Measurements from ENCODE around the gene ALDH3A2.

DNA sequence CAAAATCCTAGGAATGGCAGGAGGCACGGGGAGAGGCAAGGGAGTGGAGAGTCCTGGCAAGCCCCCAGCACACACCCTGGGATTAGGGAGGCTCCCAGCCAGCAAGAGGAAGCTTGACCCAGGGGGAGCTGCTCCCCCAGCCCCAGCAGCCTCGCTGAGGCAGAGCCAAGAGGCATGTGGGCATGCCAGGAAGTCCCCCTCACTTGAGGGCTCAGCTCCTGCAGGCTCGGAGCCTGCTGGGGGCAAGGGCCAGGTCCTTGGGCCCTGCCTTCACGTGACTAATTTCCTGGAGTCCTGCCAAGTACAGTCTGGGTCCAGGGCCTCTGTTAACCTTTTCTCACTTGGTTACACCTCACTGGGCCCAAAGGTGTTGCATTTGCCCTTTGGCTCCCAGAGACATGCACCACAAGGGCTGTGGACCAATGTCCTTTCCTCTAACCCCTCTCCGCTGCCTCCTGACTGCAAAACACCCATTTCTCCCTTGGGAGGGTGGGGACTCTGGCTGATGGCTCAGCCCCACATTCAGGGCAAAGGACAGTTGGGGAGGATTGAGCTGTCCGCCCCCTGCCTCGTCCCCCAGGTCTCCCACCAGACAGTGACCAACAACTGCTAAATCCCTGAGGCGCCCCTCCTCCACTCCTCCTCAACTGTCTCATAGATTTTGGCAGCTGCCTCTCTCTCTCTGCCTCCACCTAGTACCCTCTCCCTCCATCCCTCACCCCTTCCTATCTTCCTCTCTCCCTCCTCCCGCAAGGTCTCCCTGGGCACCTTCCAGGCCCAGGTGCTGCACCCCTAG, 72.3 kb downstream of the ALDH3A2 start:
- TF ChIP-seq CTCF (conservative IDR thresholded peaks at IDR 0.05; ENCODE audit: low read depth, low read length) (no peak), EZH2 (IDR thresholded peaks at IDR 0.05; ENCODE audit: borderline replicate concordance, low read depth, low read length, poor library complexity, severe bottlenecking) (no peak)
